ENCODE measurements around the gene SPTBN4.

DNA sequence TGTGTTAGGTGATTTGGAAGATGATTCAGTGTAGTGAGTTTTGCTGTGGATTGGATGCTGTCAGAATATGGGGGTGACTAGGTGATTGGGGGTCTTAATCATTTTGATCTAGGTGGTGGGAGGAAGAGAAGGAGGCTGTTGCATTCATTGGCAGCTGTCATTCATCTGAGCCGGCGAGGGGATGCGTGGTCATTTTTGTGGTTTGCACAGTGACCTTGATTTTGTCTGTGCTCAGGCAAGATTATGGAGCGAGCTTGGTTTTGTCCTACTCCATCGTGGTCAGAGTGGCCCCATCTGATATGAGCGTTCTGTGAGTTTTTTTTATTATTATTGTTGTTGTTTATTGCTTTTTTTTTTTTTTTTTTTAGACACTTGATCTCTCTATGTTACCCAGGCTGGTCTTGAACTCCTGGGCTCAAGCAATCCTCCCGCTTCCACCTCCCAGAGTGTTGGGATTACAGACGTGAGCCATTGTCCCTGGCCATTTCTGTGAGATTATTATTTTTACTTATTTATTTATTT lies 42.0 kb downstream of the SPTBN4 start:
- TF ChIP-seq CTCF (conservative IDR thresholded peaks at IDR 0.05) (no peak), EZH2 (IDR thresholded peaks at IDR 0.05; ENCODE audit: low read depth) (no peak)

Data from PC-9 (cell line).